ENCODE measurements around the gene ATG5.

Gene ATG5

GRCh38 chr6:106178900-106179299, 146.7 kb downstream of the ATG5 start:
- DNase-seq (ENCODE audit: low spot score), result no peak

- no peak for DNase-seq (ENCODE audit: low spot score)
Observed at GRCh38 chr6:106177786-106178185, 147.8 kb downstream of the ATG5 start.

DNA sequence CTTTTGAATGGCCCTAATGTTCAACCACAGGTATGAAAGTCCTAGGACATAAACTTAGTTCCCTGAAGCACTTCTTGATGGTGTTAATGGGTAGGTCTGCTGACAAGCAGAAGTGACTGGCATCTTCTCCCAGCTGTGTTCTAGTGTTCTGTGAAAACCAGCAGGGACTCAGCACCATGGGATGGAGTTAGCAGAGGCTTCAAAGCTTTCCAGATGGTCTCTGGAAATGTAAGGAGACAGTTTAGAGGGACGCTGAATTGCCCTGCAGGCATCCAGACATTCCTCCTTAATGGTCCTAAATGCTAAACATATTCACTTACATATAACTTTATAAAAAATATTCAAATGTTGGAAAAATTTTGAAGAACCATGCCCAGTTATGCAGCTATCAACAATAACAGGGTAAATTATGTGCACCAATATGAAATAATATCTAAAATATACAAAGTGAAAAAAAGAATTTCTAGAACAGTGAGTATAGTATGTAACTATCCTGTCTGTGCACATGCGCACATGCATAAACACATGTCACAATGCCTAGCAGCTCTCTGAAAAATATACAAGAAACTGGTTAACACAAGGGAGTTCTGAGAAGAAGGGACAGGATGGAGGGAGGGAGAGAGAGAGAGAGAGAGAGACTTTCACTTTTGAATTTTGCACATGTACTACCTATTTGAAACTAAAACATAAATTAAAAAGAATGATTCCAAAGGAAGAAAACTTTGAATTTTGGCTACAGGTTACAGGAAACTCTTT, 152.3 kb downstream of the ATG5 start:
- DNase-seq (ENCODE audit: low spot score), result peak; percentile 47

DNA sequence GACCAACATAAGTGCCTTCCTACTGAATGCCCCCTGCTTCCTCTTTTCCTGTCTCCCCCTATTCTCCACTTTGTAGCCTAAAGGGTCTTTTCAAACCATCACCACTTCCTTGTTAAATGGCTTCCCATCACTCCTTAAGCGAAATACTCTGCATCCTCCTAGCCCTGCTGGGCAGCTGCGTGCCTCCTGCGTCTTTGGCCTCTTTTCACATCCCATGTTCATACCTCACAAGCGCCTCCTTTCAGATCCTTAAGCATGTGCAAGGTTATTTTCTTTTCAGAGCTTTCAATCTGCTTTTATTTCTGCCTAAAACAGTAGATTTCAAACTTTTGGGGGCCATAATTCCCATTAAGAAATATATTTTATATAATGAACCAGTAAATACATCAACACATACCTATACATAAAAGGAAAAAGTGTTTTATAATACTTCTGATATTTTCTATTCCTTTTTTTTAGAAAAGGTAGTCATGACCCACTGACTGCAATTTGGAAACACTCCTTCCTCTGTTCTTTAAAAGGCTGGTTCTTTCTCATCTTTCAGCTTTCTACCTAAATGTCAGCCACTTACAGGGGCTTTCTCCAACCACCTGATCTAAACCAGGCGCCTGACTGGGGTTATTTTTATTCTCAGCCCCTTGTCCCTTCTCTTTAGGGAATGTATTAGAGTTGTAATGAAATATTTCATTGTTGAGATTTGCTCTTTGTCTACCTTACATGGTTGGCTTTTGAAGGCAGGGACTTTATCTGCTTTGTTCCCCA, 155.3 kb downstream of the ATG5 start:
- no peak for DNase-seq (ENCODE audit: low spot score)

- DNase-seq (ENCODE audit: low spot score), result no peak
Observed at GRCh38 chr6:106169517-106169916, 156.0 kb downstream of the ATG5 start.

- no peak for DNase-seq (ENCODE audit: low spot score)
Observed at GRCh38 chr6:106168097-106168888, 157.3 kb downstream of the ATG5 start.

DNA sequence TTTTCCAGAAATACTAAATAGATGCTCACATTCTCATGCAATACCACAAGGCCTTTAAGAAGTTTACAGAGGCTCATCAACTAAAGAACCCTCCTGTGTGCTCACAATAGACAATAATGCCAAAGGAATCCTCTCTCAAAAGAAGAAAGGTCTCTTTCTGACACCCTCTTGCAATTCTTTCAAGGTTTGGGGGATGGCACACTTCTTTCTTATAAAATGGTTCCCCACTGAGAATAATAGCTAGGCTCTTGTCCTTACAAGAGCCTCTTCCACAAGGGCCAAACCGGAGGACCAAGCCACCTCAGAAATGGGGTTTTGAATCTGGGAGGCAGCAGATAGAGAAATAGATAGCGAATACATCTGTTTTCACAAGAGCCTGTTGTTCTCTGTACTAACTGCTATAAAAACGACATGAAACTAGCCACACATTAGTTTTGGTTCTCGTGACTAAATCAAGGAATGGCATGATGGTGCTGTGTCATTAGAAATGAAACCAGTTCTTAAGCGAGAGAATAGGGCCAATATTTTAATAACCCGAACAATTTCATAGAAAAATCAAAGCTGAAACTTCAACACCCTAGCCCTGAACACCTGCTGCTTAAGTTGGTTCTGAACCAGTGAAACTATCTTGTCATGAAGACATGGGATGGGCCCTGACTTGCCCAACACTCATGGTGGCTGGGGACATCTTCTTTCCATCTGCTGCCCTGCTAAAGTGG, 158.3 kb downstream of the ATG5 start:
- DNase-seq (ENCODE audit: low spot score), result no peak

- DNase-seq (ENCODE audit: low spot score), result no peak
Observed at GRCh38 chr6:106165885-106166485, 159.6 kb downstream of the ATG5 start.

GRCh38 chr6:106163966-106164877, 161.3 kb downstream of the ATG5 start:
- DNase-seq (ENCODE audit: low spot score), result peak; percentile 54

- DNase-seq (ENCODE audit: low spot score), result peak; percentile 57
Observed at GRCh38 chr6:106163446-106163965, 162.1 kb downstream of the ATG5 start.

GRCh38 chr6:106162921-106163320, 162.6 kb downstream of the ATG5 start:
- DNase-seq (ENCODE audit: low spot score), result no peak

GRCh38 chr6:106161893-106162292, 163.7 kb downstream of the ATG5 start:
- DNase-seq (ENCODE audit: low spot score), result no peak

GRCh38 chr6:106161311-106161874, 164.2 kb downstream of the ATG5 start:
- no peak for DNase-seq (ENCODE audit: low spot score)

GRCh38 chr6:106160189-106160588, 165.4 kb downstream of the ATG5 start:
- DNase-seq (ENCODE audit: low spot score), result no peak

- DNase-seq (ENCODE audit: low spot score), result no peak
Observed at GRCh38 chr6:106159531-106159940, 166.0 kb downstream of the ATG5 start.

DNA sequence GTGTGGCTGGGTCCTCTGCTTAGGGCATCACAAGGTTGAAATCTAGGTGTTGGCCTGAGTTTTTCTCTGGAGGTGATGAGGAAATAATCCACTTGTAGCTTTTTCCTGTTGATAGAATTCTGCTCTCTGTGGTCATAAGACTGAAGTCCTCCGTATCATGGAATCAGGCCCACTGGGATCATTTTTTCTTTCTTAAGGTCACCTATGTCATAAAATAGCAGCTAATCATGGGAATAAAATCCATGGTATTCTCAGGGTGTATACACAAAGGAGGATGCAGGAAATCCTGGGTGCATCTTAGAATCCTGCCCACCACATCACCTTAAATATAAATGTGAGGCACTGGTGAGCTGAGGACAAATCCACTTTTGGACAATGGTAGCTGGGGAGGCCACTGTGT, 166.7 kb downstream of the ATG5 start:
- DNase-seq (ENCODE audit: low spot score), result no peak

DNA sequence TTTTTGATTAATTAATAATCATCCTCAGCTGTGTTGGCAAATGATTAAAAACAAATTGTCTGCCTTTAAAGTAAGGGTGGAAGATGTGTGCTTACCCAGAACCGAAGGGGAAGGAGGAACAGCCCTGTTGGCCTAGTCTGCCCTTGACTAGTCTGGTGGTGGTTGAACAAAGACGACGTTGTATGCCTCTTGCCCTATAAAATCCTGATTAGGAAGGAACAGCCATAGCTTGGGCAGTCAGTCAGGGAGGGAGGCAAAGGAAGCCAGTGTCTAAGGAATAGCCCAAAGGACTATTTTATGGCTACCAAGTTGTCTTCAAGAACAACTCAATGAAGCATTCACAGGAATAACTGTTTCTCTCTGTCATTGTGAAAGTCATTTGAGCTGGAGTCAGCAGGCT, 168.7 kb downstream of the ATG5 start:
- DNase-seq (ENCODE audit: low spot score), result no peak

GRCh38 chr6:106156413-106156812, 169.1 kb downstream of the ATG5 start:
- DNase-seq (ENCODE audit: low spot score), result no peak

DNA sequence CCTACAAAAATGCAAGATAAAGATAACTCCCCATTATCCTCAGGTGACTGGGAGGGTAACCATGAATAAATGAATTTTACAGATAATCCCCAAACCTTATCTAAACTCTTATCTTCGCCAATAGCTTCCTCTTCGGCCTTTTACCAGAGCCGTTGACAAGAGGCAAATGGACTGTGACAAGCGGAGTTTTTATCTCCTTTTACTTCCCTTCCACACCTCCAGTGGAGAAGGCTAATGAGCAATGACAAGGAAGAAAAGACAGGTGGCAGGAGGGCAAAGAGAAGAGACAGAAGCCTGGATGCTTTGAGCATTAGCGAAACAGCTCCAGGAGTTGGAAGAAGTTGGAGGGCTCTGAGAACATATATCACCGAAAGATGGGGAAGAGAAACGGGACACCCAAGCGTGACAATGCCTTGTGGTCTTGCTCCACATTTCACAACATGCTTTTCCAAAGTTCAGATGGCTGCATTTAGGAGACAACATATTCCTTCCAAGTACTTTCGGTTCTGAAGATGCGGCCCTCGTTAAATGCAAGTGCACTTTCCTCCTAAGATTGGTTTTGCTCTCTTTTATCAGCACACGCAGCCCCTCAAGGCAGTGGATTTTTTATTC, 170.2 kb downstream of the ATG5 start:
- no peak for DNase-seq (ENCODE audit: low spot score)

- DNase-seq (ENCODE audit: low spot score), result no peak
Observed at GRCh38 chr6:106154326-106154725, 171.2 kb downstream of the ATG5 start.

All from CD4-positive, alpha-beta T cell treated with Interleukin-2 at 100 ng/mL for 4 hours (primary cell).